Measurements from ENCODE around the gene CPTP.

Gene CPTP

DNA sequence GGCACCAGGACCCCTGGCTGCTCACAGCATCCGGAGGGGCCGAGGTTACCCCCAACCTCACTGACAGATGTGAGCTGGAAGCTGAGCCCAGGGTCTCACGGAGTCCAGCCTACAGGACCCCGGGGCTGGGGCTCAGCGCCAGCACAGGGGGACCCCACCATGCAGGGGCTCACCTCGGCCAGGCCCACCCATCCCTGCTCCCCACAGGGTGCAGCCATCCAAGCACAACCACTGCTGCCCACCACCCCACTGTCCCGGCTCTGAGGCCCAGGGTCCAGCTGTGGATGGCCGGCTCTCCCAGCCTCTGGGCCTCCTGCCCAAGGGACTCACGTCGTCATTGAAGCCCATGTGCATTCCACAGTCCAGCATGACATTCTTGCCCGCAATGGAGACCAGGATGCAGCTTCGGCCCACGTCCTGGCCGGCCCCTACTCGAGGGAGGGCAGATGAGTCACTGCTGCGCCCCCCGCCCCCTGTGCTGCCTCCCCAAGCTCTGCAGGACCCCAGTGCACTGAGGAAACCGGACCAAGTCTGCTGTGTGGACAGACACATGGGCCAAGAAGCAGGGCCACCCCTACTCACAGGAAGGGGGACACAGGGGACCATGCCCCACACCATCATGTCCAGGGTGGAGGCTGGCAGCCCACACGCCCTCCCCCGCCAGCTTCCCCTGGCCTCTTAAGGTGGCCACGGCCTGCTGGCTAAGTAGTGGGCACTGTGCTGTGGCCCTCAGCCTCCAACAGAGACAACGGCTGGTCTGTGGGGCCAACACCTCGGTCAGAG is 3.7 kb upstream of the CPTP start:
- no peak for DNase-seq

- DNase-seq, result no peak
Observed at GRCh38 chr1:1321477-1321876, 3.1 kb upstream of the CPTP start.

DNA sequence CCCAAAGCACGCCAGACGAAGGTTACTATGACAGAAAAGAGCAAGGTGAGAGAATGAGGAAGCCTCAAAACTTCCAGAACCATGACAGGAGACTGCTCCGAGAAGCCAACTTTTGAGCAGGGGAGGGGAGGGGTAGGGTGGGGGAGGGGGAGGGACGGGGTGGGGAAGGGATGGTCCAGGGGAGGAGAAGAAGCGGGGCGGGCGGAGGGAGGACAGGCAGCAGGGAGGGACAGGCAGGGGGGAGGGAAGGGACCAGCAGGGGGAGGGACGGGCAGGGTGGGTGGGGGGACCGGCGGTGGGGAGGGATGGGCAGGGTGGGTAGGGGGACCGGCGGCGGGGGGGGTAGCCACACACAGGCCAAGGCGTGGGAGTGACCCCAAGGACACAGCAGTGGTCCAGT is 2.2 kb upstream of the CPTP start:
- DNase-seq, result no peak

GRCh38 chr1:1322952-1323351 is 1.6 kb upstream of the CPTP start:
- DNase-seq, result no peak

DNA sequence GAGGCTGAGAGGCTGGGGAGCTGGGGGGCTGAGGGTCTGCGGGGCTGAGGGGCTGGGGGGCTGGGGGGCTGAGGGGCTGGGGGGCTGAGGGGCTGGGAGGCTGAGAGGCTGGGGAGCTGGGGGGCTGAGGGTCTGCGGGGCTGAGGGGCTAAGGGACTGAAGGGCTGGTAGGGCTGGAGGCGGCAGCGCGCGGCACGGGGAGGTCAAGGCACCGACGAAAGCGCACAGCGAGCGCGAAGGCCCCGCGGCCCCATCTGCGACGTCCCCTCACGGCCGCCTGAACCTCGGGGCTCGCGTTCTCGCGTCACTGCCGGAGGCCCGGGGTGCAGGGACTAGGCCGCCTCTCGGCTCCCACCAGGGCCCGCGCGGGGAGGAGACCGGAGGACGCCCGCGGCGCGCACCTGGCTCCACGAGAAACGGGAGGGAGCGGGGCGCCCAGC is 498 bp upstream of the CPTP start:
- no peak for DNase-seq

- DNase-seq, result no peak
Observed at GRCh38 chr1:1325288-1326074, 879 bp downstream of the CPTP start.

DNA sequence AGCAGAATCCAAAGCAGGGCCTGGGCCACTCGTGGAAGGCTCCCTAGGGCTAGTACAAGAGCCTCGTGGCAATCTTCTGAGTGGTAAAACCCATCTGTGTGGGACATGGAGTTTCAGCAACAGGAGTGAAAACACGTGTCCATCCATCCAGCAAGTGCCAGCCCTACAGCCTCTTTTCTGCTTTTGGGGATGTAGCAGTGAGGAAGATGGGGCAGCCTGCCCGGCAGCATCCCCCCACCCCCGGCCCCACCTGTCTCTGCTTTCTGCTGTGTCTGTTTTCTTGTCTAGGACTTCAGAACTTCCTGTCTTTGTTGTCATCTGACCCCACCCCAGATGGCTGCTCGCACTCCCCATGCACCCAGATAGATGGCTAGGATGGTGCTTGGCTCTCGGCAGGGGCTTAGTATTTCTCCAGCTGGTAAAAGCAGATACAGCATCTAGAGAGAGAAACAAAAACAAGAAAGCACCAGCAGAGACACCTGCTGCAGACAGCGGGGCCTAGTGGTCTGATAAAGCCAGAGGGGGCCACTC is 1.5 kb downstream of the CPTP start:
- DNase-seq, result no peak

DNA sequence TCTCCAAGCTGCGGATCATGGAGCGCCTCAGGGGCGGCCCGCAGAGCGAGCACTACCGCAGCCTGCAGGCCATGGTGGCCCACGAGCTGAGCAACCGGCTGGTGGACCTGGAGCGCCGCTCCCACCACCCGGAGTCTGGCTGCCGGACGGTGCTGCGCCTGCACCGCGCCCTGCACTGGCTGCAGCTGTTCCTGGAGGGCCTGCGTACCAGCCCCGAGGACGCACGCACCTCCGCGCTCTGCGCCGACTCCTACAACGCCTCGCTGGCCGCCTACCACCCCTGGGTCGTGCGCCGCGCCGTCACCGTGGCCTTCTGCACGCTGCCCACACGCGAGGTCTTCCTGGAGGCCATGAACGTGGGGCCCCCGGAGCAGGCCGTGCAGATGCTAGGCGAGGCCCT is 2.7 kb downstream of the CPTP start:
- DNase-seq, result no peak

DNA sequence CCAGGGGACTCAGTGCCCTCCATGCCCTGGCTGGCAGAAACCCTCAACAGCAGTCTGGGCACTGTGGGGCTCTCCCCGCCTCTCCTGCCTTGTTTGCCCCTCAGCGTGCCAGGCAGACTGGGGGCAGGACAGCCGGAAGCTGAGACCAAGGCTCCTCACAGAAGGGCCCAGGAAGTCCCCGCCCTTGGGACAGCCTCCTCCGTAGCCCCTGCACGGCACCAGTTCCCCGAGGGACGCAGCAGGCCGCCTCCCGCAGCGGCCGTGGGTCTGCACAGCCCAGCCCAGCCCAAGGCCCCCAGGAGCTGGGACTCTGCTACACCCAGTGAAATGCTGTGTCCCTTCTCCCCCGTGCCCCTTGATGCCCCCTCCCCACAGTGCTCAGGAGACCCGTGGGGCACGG is 3.7 kb downstream of the CPTP start:
- no peak for DNase-seq

DNA sequence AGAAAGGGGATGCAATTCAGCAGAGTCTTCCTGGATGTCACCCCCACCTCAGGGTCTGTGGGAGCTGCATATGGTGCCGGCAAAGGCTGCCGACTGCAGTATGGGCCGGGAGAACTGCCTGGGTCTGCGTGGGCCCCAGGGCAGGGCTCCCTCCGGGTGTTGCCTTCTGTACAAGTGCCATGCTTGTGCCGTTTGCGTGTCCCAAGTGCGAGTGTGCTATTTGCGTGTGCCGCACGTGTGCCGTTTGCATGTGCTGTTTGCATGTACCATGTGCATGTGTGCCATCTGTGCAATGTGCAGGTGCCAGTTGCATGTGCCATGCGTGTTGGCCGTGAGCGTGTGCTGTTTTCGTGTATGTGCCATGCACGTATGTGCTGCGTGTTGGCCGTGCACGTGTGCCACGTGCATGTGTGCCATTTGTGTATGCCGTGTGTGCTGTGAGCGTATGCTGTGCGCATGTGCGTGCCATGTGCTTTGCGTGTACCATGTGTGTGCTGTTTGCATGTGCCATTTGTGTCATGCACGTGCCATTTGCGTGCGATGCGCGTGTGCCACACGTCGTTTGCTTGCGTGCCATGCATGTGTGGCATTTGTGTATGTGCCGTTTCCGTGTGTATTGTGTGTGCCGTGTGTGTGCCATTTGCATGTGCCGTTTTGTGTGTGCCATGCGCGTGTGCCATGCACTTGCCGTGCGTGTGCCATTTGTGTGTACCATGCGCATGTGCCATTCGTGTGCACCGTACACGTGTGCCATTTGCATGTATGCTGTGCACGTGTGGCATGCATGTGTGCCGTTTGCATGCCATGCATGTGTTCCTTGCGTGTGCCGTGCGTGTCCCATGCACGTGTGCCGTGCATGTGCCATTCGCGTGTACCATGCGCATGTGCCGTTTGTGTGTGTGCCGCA is 5.0 kb downstream of the CPTP start:
- DNase-seq, result no peak

DNA sequence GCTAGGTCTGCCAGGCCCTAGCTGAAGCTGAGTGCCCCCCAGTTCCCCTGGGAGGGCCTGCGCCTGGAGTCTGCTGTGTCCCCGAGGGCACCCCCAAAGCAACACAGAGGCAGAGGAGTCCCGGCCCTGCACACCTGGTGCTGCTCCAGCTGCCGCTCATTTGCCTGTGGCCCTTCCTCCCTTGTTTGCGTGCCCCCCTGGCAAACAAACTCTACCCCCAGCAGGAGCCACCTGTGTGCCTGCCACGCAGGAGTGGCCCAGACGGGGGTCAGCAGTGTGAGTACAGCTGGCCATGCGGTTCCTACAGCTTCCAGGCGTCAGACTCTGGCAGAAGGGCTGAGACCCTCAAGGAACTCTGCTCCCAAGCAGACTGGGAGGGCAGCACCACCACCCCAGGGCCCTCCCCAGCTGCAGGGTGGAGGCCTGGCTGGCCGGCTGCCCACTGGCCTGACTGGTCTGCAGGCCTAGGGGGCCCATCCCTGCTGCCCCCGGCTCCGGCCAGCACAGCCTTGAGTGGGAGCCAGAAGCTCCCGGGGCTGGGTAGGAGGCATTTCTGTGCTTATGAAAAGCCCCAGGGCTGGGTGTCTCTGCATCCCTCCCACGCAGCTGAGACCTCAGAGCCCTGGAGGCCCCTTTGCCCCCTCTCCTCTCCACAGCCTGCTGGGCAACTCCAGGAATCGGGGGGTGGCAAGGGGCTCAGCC is 5.9 kb downstream of the CPTP start:
- DNase-seq, result no peak

GRCh38 chr1:1331068-1331965 is 6.7 kb downstream of the CPTP start, which contains the start of gene TAS1R3:
TSS of gene TAS1R3 (plus strand) at chr1:1331280. CDS start at chr1:1331346, 66 bp downstream.
- DNase-seq, result no peak

DNA sequence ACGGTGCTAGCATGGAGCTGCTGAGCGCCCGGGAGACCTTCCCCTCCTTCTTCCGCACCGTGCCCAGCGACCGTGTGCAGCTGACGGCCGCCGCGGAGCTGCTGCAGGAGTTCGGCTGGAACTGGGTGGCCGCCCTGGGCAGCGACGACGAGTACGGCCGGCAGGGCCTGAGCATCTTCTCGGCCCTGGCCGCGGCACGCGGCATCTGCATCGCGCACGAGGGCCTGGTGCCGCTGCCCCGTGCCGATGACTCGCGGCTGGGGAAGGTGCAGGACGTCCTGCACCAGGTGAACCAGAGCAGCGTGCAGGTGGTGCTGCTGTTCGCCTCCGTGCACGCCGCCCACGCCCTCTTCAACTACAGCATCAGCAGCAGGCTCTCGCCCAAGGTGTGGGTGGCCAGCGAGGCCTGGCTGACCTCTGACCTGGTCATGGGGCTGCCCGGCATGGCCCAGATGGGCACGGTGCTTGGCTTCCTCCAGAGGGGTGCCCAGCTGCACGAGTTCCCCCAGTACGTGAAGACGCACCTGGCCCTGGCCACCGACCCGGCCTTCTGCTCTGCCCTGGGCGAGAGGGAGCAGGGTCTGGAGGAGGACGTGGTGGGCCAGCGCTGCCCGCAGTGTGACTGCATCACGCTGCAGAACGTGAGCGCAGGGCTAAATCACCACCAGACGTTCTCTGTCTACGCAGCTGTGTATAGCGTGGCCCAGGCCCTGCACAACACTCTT is 7.6 kb downstream of the CPTP start:
- DNase-seq, result no peak

DNA sequence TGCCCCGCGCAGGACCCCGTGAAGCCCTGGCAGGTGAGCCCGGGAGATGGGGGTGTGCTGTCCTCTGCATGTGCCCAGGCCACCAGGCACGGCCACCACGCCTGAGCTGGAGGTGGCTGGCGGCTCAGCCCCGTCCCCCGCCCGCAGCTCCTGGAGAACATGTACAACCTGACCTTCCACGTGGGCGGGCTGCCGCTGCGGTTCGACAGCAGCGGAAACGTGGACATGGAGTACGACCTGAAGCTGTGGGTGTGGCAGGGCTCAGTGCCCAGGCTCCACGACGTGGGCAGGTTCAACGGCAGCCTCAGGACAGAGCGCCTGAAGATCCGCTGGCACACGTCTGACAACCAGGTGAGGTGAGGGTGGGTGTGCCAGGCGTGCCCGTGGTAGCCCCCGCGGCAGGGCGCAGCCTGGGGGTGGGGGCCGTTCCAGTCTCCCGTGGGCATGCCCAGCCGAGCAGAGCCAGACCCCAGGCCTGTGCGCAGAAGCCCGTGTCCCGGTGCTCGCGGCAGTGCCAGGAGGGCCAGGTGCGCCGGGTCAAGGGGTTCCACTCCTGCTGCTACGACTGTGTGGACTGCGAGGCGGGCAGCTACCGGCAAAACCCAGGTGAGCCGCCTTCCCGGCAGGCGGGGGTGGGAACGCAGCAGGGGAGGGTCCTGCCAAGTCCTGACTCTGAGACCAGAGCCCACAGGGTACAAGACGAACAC is 8.3 kb downstream of the CPTP start:
- DNase-seq, result no peak

GRCh38 chr1:1333551-1334241 is 9.1 kb downstream of the CPTP start:
- no peak for DNase-seq

- DNase-seq, result no peak
Observed at GRCh38 chr1:1334835-1335234, 10.2 kb downstream of the CPTP start.

GRCh38 chr1:1335283-1335682 is 10.7 kb downstream of the CPTP start:
- no peak for DNase-seq

DNA sequence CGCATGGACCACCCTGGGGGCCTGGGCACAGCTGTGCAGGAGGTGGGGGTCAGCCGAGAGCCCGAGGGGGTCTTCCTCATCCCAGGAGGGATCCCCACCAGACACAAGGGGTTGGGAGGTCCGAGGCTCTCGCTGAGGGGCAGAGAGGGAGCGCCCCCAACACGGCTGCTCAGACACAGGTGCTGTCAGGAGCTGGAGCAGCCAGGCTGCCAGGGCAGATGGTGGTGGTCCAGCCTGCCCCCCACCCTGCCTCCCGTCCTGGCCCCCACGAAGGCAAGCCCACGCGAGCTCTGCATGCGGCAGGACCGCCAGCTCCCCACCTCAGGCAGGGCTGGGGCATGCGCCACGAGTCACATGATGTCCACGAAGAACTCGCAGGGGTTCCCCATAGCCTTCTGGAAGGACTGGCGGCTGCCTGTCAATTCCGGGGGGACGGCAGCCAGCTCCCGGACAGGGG is 11.2 kb downstream of the CPTP start:
- DNase-seq, result no peak

DNA sequence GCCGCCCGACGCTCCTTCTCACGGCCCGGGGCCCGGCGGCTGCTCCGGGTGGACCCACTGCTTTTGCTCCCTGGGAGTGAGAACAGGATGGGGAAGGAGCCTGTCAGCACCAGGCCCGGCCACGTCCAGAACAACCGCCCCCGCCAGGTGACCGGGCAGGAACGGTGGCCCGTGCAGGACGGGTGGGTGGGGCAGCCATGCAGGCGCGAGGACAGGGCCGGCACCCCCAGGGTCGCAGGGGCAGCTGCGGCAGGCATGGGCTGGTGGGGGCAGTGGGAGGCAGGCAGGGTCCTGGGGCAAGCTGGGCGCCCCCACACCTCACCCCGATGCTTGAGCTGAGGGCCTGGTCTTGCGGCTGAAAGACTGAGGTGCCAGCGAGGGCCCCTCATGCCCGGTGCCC is 11.8 kb downstream of the CPTP start:
- DNase-seq, result no peak
